EH (cell line): ENCODE results near the gene HIVEP3.
A peak's percentile ranks its signal among the peaks of the same experiment; 100 is the strongest.

ENCODE experiments used
- DNase-seq: peaks from one replicate; pipeline ENCODE4 v3.0.0-alpha.2; 2015; ENCODE audit warnings: low read depth

HIVEP3 gene

DNA sequence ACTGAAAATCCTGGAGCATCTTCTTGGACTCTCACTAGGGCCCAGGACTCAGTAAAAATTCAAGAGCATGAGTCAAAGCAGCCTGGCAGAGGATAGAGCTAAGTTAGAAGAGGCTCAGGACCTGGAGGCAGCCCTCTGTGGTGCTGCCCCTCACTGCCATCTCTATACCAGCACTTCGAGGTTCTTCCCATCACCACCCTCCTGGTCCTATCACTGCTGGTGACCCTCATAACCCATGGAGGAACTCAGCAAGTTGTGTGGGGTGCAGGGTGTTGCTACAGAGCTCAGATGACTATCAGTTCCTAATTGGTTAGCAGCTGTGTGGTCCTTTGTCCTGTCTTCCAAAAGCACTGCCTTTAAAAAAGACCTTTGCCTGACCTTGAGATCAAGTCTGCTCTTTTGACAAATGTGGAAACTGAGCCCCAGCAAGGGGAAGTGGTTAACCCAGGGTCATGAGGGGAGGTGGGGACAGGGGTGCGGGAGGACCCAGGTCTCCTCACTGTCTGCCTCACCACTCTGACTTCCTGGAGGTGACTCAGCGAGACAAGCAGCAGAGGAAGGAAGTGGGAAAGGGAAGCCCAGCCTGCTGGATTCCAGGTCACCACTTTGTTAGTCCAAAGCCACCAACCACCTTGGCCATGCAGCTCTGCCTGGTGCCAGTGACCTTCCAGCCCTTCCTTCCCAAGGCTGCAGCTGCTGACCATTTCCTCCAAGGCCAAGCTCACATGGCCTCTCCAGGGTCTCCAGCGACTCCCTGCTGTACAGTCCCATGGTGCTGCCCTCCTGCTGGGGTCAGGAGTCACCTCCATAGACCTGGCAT is 234.8 kb downstream of the HIVEP3 start:
- DNase-seq, result peak; percentile 74

- DNase-seq, result peak; percentile 40
These were observed 235.7 kb downstream of the HIVEP3 start for GRCh38 chr1:41682845-41683625.

- no peak for DNase-seq
These were observed 236.6 kb downstream of the HIVEP3 start for GRCh38 chr1:41682149-41682548.

DNA sequence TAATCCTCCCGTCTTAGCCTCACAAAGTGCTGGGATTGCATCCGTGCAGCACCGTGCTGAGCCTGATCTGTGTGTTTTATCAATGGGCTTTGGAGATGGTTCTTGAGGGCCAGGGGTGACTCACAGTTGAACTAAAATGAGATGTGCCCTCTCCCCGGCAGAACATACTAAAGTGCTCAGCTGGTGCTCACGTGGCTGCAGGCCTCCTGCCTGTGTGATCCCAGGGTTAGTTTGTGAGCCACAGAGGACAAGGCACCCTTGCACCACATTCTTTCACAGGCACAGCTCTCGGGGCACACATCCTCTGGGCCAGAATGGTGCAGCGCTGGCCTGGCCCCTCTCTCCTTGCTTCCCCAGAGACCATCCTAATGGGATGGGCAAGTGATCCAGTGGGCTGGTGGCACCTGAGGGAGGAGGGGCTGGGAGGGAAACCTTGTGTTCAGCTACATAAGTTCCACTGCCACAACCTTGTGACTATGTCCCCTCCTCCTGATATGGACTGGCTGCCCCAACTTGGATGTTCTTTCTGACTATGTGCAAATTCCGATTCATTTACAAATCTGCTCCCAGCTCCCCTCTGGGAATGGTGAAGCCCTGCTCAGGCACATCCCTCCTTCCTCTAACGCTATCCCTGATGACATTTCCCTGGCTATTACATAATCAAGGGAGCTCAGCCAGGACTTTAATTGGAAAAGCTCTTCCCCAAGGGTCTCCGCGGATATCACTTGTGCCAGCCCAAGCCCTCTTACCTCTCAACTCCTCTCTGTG is 237.2 kb downstream of the HIVEP3 start:
- DNase-seq, result peak; percentile 72

GRCh38 chr1:41679994-41680393 is 238.7 kb downstream of the HIVEP3 start:
- DNase-seq, result no peak

- DNase-seq, result no peak
These were observed 239.2 kb downstream of the HIVEP3 start for GRCh38 chr1:41679531-41679930.

GRCh38 chr1:41678111-41678878 is 240.4 kb downstream of the HIVEP3 start:
- peak; percentile 84 for DNase-seq

GRCh38 chr1:41677620-41678019 is 241.1 kb downstream of the HIVEP3 start:
- no peak for DNase-seq

- no peak for DNase-seq
These were observed 243.3 kb downstream of the HIVEP3 start for GRCh38 chr1:41675401-41675800.

DNA sequence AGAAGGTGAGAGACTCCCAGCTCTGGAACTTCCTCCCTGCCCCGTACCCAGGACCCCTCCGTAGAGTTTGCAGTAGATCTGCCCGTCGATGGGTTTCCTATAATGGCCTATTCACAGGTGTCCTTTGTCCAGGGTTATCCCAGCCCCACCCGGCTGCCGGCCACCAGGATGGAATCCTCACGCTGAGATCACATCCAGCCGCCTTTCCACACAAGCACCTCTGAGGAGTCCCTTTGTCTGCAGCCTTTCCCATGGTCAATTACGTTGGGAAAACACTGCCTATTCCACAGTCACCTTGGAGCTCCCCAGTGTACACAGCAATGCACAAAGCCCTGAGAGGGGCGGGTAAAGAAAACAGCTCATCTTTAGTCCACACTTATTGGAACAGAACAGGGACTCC is 244.2 kb downstream of the HIVEP3 start:
- no peak for DNase-seq

DNA sequence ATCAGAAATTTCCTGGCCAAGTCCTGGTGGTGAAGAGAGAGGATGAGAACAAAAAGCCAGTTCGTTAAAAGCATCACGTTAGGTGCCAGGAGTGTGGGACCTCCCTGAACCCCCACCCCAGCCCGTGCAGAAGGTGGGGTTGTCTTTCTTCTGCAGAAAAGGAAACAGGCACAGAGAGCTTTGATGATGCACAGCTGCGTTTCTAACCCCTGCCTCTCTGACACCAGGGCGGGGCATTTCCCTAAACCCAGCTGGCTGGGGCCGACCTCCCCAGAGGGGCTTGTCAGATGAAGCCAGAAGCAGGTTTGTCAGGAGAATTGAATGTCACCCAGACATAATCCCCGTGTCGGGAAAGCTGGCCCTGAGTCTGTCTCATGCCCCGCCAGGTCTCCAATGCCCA is 244.9 kb downstream of the HIVEP3 start:
- no peak for DNase-seq

DNA sequence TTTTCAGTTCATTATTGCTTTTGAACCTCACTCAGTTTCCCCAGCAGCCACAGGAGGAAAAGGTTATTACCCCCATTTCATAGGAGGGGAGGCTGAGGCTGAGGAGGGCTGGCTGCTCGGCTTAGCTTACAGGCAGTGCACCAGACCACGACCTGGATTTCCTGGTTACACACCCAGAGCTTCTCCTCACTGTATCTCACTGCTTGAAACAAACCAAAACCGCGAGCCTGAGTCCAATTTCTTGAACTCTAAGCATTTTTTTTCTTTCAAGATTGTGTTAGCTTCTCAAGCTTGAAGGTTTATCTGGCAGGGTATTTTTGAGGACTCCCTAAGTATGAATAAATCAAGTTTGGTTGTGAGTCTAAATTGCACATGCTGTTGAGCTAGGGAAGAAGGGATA is 245.3 kb downstream of the HIVEP3 start:
- DNase-seq, result peak; percentile 52

- peak; percentile 58 for DNase-seq
These were observed 245.9 kb downstream of the HIVEP3 start for GRCh38 chr1:41672641-41673361.

- DNase-seq, result peak; percentile 92
These were observed 246.5 kb downstream of the HIVEP3 start for GRCh38 chr1:41672173-41672572.

DNA sequence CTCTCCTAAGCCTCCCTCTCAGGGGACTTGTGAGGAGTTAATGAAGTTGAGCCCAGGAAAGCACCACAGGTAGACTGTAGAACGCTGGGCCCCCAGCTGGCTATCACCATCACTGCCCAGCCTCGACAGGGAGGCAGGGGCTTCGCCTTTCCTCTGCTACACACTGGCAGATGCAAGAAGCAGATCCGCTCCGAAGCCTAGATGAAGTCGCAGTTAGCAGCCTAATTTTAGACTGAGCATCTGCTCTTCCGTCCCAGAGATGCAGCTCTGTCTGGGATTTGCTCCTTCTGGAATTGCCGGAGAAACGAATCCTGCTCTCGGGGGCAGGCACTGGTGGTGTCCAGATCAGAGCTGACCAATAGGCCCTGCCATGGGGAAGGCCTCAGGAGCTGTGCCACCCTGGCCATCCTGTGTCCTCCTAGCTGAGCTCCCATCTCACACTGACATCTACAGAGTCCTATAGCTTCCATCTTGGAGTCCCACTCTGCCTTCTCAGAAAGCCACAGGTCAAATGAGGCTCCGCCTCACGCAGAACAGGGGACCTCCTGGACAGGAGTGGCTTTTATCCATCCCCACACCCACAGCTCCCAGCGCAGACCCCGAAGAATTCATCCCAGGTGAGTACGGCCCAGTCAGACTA is 247.5 kb downstream of the HIVEP3 start:
- no peak for DNase-seq

- DNase-seq, result peak; percentile 87
These were observed 248.3 kb downstream of the HIVEP3 start for GRCh38 chr1:41670217-41670957.

DNA sequence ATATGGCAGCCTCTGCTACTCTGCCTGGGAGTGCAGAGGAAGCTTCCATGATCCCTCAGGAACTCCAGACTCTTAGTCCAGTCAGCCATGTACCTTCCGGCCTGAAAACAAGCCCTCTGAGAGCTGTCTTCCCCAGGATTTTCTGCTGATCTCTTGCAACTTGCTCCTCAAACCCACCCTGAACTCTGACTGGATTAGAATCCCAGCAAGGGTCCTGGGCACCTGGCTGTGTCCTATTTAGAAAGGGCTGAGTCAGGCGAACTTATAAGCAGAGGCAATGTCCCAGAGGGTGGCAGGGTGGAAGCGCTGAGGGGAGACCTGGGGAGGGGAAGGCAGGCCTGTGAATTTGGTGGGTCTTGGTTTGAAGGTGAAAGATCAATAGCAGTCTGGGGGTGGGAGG is 249.8 kb downstream of the HIVEP3 start:
- no peak for DNase-seq

DNA sequence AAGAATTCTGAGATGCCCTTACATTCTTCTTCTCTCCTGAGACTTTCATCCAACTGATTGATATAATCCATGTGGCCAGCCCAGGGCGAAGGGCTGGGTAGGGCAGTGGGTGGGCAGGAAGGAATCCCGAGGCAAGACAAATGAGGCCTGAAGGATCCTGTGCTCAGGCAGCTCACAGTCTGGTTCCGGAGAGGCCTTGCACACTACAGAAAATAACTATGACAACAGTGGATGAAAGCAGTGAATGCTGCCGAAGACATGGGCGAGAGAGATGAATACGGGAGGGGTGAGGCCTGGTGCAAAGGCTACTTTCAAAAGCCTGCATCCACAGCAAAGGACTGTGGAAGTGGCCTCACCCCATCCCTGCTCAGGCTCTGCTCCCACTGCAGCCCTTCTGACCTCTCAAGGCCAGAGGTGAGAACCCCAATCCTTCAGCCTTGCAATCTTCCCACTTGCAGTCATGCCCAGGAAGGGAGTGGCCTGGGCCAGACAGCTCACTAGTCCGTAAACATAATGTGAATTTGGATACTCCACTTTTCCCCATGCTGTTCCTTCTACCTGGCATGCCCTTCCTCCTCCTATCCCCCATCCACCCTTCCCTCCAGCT is 250.6 kb downstream of the HIVEP3 start:
- DNase-seq, result no peak

GRCh38 chr1:41666981-41667631 is 251.6 kb downstream of the HIVEP3 start:
- peak; percentile 74 for DNase-seq
